Tibial nerve (tissue), 4 donors: ENCODE data around the gene YBX2. TPM values are rescaled to one million over a fixed set of nuclear protein-coding genes. Genes with fewer than 3 reads are reported as not detected.

ENCODE experiments used
- DNase-seq, 2 donors: peaks; one replicate each; pipeline ENCODE4 v3.0.0-alpha.2; 2019; ENCODE audit warnings: low spot score in 2 of 2
- H3K27ac ChIP-seq, 4 donors: fragments of 200-600 bp; sonication (generic) in 3 of 4; one replicate each; pipeline ENCODE4 v1.5.1; 2017 to 2019; ENCODE audit warnings: mild to moderate bottlenecking in 1 of 4
- H3K27me3 ChIP-seq, 2 donors: fragments of 200-600 bp; sonication (generic) in 1 of 2; one replicate each; pipeline versions ENCODE4 v1.5.1 to v1.6.0; 2017 to 2019
- H3K36me3 ChIP-seq, 3 donors: fragments of 200-600 bp; sonication (generic); one replicate each; pipeline ENCODE4 v1.5.1; 2018 to 2019
- H3K4me1 ChIP-seq, 4 donors: fragments of 200-600 bp; sonication (generic) in 3 of 4; one replicate each; pipeline ENCODE4 v1.5.1; 2017 to 2019
- H3K4me3 ChIP-seq, 4 donors: fragments of 200-600 bp; sonication (generic) in 3 of 4; one replicate each; pipeline ENCODE4 v1.5.1; 2017 to 2019; ENCODE audit warnings: mild to moderate bottlenecking in 1 of 4, moderate library complexity in 1 of 4
- H3K9me3 ChIP-seq, 4 donors: fragments of 200-600 bp; sonication (generic) in 3 of 4; one replicate each; pipeline ENCODE4 v1.5.1; 2017 to 2019
- EP300 ChIP-seq, 2 donors: sonication (generic); formaldehyde crosslinking; IDR thresholded peaks; one replicate each; pipeline ENCODE4 v1.6.1; 2017; ENCODE audit warnings: antibody characterized with exemption in 2 of 2, mild to moderate bottlenecking in 1 of 2
- POLR2A ChIP-seq, 2 donors: fragments of 450-650 bp; IDR thresholded peaks; one replicate each; pipeline ENCODE4 v1.6.1; 2017; ENCODE audit warnings: antibody characterized with exemption in 2 of 2, mild to moderate bottlenecking in 2 of 2, moderate library complexity in 2 of 2
- WGBS, 2 donors: methylation state at CpG; one replicate each; pipeline ENCODE4 v1.1.5; 2018; 5-methylcytosine and 5-hydroxymethylcytosine counted together
- total RNA-seq, 4 donors: library from RNA; depleted of rRNA; stranded (reverse); fragments of >200 nt; gene quantifications; one replicate each; pipeline ENCODE4 v1.1.0, GENCODE V29; 2016
- TF ChIP-seq, protein P1 (sequence below), 5 experiments: fragments of 200-600 bp in 3 of 5; fragments of 450-650 bp in 2 of 5; sonication (generic) in 3 of 5; IDR thresholded peaks; one replicate each; pipeline ENCODE4 v1.5.1; 2016 to 2019; ENCODE audit warnings: antibody characterized with exemption in 5 of 5, mild to moderate bottlenecking in 3 of 5, moderate library complexity in 2 of 5

YBX2 gene
- total RNA-seq, 4 donors from 2014 or later: under 0.01 to 2.1 (median 0.52) TPM

DNA sequence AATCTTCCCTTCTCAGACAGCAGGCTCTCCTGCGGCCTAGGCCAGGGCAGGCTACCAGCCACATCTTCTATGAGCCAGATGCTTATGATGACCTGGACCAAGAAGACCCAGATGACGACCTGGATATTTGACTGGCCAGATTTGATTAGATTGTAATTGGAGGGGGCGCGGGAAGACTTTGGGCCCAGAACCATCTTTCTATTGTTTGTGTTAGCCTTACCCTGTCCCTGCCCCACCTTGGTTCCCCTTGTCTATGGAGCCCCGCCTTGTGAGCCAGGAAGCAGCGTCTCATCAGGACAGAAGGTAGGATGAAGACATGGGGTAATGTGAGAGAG is 34.9 kb downstream of the YBX2 start:
- peaks cover 0 to 56% (median 0%) of the 10 kb centered on the region in 3 donors for H3K36me3 ChIP-seq
- peaks cover 0 to 38% (median 13%) of the 10 kb centered on the region in 4 donors for H3K4me1 ChIP-seq
- no peak overlapping the region for H3K27ac ChIP-seq
- no peak for DNase-seq
- whole genome bisulfite sequencing, 2 donors: 95 to 97% methylated on average over 4 to 6 of the region's 6 CpGs
- no peaks in the 10 kb centered on the region for H3K9me3 ChIP-seq
- H3K4me3 ChIP-seq: no peak overlapping the region
- TF ChIP-seq, protein P1, sequence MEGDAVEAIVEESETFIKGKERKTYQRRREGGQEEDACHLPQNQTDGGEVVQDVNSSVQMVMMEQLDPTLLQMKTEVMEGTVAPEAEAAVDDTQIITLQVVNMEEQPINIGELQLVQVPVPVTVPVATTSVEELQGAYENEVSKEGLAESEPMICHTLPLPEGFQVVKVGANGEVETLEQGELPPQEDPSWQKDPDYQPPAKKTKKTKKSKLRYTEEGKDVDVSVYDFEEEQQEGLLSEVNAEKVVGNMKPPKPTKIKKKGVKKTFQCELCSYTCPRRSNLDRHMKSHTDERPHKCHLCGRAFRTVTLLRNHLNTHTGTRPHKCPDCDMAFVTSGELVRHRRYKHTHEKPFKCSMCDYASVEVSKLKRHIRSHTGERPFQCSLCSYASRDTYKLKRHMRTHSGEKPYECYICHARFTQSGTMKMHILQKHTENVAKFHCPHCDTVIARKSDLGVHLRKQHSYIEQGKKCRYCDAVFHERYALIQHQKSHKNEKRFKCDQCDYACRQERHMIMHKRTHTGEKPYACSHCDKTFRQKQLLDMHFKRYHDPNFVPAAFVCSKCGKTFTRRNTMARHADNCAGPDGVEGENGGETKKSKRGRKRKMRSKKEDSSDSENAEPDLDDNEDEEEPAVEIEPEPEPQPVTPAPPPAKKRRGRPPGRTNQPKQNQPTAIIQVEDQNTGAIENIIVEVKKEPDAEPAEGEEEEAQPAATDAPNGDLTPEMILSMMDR (IDR thresholded peaks at IDR 0.05): no peak
- TF ChIP-seq POLR2A (IDR thresholded peaks at IDR 0.05) (no peak), EP300 (IDR thresholded peaks at IDR 0.05) (no peak)
- peaks cover 0 to 43% of the 10 kb centered on the region in 2 donors for H3K27me3 ChIP-seq

DNA sequence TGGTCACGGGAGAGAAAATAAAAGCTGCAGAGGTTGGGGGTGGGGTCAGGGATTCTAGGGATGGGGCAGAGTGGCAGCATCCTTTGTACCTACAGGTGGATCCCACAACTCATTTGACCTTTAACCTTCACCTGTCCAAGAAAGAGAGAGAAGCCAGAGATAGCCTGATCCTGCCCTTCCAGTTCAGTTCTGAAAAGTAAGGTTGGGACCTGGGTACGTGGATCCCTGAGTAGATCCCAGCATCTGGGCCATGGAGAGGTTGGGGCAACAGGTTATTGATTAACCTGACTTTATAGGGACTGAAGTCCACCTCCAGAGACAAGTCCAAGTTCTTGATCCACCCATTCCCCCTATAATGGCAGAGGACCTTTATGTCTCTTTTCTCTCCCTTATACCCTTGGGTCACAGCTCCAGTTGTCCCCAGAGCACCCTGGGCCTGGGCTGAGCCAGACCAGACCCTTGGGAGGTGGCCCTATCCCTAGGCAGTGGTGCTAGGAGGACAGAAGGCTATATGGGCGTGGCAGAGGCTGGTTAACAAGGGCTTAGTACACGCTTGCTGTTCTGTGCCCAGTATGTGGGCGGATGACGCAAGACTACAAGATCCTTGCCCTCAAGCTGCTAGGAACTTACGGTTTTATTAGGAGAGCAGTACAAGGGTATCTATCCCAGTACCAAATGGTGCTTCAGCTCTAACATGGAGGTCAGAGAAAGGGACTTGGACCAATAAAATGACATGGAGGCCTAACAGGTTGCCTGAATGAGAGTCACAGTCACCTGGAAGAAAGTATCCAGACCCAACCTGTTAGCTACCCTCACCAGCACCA is 35.5 kb downstream of the YBX2 start:
- H3K27ac ChIP-seq: no peak overlapping the region
- H3K9me3 ChIP-seq: no peaks in the 10 kb centered on the region
- WGBS, 2 donors: 74 to 78% methylated on average over 7 of the region's 7 CpGs
- H3K36me3 ChIP-seq: peaks cover 0 to 61% (median 0%) of the 10 kb centered on the region in 3 donors
- peaks cover 0 to 37% of the 10 kb centered on the region in 2 donors for H3K27me3 ChIP-seq
- DNase-seq: no peak
- no peak overlapping the region for H3K4me3 ChIP-seq
- TF ChIP-seq EP300 (IDR thresholded peaks at IDR 0.05) (no peak), POLR2A (IDR thresholded peaks at IDR 0.05) (no peak)
- TF ChIP-seq, protein P1 (IDR thresholded peaks at IDR 0.05): no peak
- H3K4me1 ChIP-seq: peaks cover 0 to 40% (median 13%) of the 10 kb centered on the region in 4 donors

DNA sequence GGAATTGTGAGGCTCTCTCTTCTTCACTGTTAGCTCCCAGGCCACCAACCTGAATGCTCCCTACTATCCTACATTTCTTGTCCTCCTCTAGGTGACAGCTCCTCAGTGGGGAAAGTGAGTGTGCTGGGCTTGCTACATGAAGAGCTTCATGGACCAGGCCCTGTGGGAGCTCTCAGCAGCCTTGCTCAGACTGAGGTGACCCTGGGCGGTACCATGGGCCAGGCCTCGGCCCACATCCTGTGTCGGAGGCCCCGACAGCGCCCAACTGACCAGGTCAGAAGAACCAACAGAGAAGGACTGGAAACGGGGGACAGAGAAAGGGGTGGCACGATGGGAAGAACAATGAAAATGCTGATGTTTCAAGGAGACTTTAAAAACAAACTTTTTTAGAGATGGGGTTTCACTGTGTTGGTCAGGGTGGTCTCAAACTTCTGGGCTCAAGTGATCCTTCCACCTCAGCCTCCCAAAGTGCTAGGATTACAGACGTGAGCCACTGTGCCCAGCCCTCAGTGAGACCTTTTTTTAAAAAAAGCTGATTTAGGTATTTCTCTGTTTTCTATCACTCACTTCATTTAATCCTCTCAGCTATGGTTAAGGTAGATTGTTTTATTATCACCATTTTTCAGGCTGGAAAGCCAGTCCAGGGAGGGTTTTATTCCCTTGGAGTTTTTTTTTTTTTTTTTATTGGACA is 37.5 kb downstream of the YBX2 start:
- H3K36me3 ChIP-seq: peaks cover 0 to 65% (median 0%) of the 10 kb centered on the region in 3 donors
- TF ChIP-seq POLR2A (IDR thresholded peaks at IDR 0.05): no peak
- TF ChIP-seq EP300 (IDR thresholded peaks at IDR 0.05): no peak
- TF ChIP-seq, protein P1 (IDR thresholded peaks at IDR 0.05): no peak

DNA sequence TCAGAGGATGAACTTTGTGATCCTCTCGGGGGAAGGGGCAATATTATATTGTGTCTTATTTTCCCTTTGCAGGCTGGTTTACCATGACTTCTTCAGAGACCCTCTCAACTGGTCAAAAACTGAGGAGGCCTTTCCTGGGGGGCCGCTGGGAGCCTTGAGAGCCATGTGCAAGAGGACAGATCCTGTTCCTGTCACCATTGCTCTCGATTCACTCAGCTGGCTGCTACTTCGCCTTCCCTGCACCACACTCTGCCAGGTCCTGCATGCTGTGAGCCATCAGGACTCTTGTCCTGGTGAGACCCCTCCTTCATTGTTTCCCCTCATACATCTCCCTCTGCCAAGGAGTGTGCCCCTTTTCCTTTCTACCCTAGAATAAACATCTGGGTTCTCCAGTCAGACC is 39.9 kb downstream of the YBX2 start:
- no peak overlapping the region for H3K27ac ChIP-seq
- H3K4me3 ChIP-seq: no peak overlapping the region
- H3K9me3 ChIP-seq: no peaks in the 10 kb centered on the region
- 89 to 92% methylated on average over 4 of the region's 4 CpGs for WGBS, 2 donors
- H3K36me3 ChIP-seq: peaks cover 0 to 59% (median 0%) of the 10 kb centered on the region in 3 donors
- peaks cover 0 to 34% (median 22%) of the 10 kb centered on the region in 4 donors for H3K4me1 ChIP-seq
- TF ChIP-seq EP300 (IDR thresholded peaks at IDR 0.05) (no peak), POLR2A (IDR thresholded peaks at IDR 0.05) (no peak)
- TF ChIP-seq, protein P1 (IDR thresholded peaks at IDR 0.05): no peak
- no peaks in the 10 kb centered on the region for H3K27me3 ChIP-seq
- no peak for DNase-seq

More for the DNA sequence above, 37.5 kb downstream of the YBX2 start:
- DNase-seq: no peak
- H3K27me3 ChIP-seq: peaks cover 0 to 17% of the 10 kb centered on the region in 2 donors
- WGBS, 2 donors: 85 to 88% methylated on average over 8 of the region's 8 CpGs
- no peaks in the 10 kb centered on the region for H3K9me3 ChIP-seq
- H3K4me3 ChIP-seq: no peak overlapping the region
- H3K27ac ChIP-seq: no peak overlapping the region
- peaks cover 0 to 34% (median 19%) of the 10 kb centered on the region in 4 donors for H3K4me1 ChIP-seq

DNA sequence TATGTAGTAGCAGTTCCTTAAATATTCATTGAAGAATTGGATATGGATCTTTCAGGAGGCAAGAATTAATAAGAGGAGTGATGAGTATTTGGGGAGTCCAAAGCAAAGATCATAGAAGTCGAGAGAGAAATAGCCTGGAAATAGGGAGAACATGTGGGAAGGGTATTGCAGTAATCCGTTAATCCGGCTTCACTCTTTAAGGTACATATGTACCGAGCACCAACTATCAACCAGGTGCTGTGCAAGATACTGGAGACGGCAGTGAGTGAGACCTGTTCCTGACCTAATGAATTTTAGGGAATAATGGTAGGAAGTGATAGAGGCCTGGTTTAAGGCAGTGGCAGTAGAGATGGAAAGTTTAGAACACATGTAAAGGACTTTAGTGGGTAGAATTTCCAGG is 41.4 kb downstream of the YBX2 start:
- WGBS, 2 donors: 68 to 73% methylated on average over 5 of the region's 5 CpGs
- Histone ChIP-seq H3K36me3 (peaks cover 0 to 45% (median 0%) of the 10 kb centered on the region in 3 donors), H3K27me3 (no peaks in the 10 kb centered on the region), H3K9me3 (no peaks in the 10 kb centered on the region), H3K4me1 (peaks cover 0 to 44% (median 30%) of the 10 kb centered on the region in 4 donors), H3K27ac (peak overlapping the region; percentile 96 to 100 (median 99)), H3K4me3 (peak overlapping the region in 3 of 4 donors; percentile 69 to 99 (median 91))
- DNase-seq: no peak
- TF ChIP-seq, protein P1 (IDR thresholded peaks at IDR 0.05): no peak
- TF ChIP-seq EP300 (IDR thresholded peaks at IDR 0.05): no peak
